ENCODE results near the gene TSHZ1.
"Not testable (repeated sequence)": the region's sequence is repeated elsewhere in the genome, so short reads cannot be mapped to it uniquely, and the experiment has no call there.

Gene TSHZ1

DNA sequence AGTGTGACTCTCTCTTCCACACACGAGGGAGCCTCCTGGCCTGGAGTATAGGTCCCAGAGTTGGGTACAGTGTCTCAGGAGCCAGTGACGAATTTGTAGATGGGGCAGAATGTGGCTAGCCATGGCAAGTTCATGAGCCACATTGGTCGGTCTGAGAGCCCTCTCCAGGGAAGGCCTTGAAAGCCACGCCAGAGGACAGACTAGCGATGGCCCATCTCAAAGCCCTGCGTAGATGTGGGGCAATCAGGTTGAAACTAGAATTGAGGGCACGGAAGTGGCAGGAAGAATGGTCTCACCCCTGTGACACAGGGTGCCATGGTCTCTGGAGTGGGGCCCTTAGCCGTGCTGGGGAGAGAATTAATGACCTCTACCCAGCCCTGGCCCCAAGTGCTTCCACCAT lies 106.2 kb downstream of the TSHZ1 start:
- no peak for ATAC-seq

DNA sequence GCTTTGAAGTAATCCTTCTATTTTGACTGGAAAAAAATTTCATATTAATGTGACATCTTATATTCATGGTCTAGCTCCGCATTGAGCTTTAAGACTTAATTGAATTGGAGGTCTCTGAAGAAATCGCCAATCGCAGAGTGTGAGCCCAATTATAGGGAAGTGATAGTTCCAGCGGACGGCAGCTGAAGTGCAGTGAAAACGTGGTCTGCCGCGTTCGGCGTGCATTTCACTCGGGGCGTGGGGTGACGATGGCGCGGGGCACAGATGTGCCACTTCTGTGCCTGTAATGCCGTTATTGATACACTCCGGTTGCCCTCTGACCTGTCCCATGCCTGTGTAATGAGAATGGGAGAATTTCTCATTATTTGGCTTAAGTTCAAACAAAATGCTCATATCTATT lies 106.7 kb downstream of the TSHZ1 start:
- no peak for ATAC-seq

DNA sequence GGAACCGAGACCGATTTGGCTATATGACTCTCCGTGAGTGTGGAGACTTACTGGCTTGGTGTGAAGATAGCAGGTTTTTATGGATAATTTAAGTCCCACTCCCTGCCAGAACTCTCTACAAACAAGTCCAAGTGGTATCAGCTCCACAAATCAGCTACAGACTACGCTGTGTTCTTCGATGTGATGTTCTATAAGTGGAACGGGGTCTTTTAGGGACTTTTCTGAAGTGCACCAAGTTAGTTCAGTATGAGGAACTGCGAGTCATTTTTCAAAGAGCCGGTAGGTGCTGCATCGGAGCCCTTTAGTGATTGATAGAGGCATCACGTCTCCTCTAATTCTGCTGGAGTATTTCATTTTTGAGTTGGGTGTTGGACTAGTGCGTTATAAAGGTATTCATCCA lies 107.1 kb downstream of the TSHZ1 start:
- no peak for ATAC-seq

DNA sequence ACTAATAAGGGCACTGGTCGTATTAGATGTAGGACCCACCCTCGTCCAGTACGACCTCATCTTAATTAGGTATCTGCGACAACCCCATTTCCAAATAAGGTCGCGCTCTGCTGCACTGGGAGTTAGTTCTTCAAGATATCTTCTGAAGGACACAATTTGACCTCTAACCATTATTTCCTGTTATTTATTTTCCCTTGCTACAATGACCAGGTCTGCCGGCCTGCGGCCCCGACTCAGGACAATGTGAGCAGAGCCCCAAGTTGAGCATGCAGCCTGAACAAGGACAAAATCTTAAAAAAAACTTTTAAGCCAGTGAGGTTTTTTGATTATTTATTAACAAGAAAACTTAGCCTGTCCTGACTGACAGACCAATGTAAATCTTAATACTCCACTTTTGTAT lies 109.3 kb downstream of the TSHZ1 start:
- no peak for ATAC-seq

DNA sequence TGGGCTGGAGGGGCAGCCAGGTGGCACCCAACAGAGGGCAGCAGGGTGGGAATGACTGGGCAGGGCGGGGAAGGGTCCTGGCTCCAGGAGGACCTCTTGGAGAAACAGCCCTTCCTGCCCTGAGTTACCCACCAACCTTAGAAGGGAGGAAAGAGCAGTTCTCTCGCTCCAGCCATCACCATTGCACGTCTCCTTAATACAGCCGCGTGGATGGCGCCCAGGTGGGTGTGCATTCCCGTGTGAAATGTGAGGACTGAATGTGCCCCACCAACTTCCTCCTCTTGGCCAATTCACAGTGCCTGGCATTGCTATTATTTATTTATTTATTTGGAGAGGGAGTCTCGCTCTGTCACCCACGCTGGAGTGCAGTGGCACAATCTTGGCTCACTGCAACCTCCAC lies 109.9 kb downstream of the TSHZ1 start:
- ATAC-seq = no peak

DNA sequence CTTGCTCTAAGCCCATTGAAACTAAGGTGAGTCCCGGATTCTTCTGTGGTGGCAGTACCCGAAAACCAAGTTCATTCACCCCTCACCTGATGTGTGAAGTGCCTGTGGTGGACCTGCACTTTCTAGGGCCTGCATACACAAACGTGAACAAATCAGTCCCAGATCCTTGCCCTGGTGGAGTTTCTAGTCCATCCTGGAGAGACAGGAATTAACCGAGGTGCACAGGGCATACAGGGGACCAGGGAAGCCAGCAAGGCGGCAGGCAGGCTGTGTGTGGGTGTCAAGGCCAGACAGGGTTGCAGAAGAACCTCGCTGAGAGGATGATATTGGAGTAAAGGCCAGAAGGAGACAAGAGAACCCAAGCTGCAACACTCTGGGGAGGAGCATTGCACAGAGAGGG lies 110.8 kb downstream of the TSHZ1 start:
- no peak for ATAC-seq

DNA sequence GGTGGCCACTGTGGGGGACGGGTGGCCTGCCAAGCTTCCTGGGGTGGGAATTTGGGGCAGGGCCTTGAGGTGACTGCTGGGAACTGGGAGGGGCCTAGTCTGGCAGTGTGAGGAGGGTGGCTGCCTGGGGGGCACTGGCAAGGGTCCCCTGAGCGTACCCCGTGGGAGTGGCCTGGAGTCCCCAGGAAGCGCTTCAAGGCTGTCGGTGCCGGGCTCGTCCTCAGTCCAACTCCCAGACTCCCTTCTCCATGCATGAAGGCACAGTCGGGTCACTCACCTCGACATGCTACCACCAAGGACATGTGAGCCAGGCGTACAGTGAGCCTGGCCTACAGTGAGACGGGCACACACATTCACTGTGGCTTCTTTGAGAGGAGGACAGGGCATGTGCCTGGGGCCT lies 111.6 kb downstream of the TSHZ1 start:
- no peak for ATAC-seq

DNA sequence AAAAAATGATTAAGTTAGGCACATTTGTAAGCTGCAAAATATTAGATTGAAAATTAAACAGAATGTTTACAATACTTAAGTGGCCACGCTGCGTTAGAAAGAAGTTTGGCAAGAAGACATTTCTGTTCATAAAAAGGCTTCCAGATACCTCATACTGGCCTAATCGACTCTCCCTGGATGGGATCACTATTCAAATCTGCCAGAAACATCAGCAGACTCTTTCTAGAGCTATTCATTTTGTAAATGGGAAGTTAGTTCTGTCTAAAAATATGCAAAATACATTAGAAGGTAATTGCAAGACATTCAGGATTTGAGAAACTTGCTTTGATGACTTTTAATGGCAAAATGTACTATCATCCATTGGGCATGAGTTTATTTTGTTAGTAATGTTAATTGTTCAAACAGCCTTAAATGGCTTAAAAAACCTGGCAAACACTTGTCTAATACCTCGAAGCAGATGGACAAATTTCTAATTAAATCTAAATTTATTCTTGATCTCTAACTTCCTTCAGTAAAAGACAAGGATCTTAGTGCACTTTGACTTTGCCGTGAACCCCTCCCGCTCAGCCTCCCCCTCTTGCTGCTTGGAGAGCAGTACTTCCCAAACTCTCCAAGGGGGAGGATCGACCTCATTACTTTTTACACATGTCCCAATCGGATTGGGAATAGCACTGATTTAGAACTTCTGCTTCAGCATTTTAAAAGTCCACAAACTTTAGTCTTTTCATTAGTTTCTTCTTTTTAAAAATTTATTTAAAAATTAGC lies 113.4 kb downstream of the TSHZ1 start:
- no peak for ATAC-seq

DNA sequence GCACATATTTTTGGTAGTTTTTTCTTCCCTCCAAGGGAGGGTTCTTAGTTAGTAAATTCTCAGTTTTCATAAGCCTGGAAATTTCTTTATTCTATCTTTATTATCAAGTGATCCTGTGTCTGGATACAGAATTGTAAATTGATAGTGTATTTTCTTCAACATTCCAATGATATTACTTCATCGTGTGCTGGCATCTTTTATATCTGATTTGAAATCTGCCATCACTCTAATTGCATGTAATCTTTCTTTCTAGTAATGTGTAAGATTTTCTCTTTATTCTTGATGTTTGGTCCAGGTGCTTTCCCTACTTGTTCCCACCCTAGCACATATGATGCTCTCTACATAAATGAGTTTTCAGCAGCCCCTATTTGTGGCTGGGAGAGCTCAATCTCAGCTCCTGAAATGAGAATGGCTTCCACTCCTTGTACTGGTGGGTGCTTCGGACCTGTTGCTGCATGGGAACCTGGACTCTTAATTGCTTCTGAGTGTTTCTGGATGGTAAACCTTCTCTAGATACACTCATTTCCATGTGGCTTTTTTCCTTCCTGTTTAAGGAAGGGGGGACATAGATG lies 114.2 kb downstream of the TSHZ1 start:
- ATAC-seq = no peak

DNA sequence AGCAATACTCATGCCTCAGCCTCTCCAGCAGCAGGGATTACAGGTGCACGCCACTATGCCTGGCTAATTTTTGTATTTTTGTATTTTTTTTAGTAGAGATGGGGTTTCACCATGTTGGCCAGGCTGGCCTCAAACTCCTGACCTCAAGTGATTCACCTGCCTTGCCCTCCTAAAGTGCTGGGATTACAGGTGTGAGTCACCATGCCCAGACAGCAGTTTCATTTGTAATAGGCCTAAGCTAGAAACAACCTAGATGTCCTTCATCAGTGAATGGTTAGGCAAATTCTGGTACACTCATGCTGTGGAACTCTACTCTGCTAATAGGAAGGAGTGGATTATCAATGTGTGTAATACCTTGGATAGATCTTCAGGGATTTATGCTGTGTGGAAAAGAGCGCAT lies 119.2 kb downstream of the TSHZ1 start:
- not testable (repeated sequence) for ATAC-seq

DNA sequence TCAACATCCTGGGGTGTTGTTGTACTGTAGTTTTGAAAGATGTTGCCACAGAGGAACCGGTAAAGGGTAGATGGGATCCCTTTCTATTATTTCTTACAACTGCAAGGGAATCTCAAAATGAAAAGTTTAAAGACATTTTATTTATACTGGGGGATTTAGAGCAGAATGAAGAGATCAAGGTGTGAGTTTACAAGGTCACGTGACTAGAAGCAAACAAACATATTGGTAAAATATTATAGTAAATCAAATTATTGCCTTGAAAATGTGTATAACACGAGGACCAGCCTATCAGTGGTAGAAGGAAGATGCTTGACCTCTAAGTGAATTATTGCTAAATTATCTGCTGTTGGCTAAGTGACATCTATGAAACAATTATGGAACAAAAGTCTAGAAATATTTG lies 119.7 kb downstream of the TSHZ1 start:
- no peak for ATAC-seq

DNA sequence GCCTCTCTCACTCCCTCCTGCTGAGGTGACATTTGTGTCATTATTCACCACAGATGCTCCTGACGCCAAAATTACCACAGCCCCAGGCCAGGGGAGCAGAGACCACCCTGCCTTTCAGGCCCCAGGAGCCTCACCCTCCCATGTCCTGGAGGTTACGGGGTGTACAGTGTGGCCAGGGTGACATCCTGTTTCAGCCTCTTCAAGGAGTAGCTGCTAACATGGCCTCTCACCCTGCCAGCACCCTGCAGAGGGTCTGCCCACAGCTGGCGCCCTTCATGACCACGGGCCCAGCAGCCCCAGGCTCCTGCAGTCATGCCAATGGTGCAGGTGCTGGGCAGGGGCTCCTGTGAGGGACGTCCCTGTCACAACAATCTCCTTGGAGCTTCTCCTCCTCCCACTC lies 124.3 kb downstream of the TSHZ1 start:
- ATAC-seq = no peak

DNA sequence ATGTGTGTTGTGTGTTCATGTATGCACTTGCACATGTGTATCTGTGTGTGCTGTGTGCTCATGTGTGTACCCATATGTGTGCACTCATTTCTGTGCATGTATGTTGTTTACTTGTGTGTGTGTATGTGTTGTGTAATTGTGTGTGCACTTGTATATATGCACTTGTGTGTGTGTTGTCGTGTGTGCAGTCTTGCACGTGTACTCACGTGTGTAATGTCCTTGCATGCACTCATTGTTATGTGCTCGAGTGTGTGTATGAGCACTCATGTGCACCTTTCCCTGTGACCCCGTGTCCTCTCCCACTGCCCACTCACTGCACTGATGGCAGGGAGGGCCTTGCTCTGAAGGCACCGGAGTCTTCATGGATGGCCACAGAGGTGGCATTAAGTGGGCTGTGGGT lies 124.9 kb downstream of the TSHZ1 start:
- no peak for ATAC-seq

DNA sequence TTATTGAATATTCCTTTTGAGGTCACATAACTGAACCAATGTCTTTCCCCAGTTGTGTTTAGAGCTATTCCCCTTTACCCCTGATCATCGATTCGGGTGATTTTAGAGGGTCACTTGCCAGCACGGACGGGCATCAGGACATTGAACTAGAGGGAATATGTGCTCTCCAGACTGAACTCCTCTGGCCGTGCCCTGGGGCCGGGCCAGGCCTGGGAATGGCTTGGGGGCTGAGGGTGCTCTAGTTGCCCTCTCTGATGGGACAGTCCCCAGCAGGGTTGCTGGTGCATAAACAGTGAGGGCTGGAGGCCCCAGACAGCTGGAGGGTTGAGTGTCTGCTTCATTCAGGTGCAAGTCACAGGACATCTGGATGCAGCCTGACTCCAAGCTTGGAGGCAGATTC lies 126.2 kb downstream of the TSHZ1 start:
- no peak for ATAC-seq

DNA sequence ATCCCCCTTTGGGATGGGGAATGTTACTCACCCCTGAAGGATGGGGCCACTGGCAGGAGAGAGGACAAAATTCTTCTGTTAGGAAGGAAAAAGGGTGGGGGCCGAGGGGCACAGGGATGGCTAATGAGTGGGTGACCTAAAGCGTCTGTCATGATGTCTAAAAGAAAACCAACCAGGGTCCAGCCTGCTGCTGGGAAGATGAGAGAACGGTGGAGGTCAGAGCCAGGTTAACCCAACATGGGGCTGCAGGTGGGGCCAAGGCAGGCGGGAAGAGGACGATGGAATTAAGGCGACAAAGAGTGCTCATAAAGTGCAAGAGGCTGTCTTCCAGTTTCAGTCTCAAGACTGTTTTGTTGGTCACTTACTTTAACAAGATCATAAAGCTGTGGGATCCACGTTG lies 126.8 kb downstream of the TSHZ1 start:
- no peak for ATAC-seq

DNA sequence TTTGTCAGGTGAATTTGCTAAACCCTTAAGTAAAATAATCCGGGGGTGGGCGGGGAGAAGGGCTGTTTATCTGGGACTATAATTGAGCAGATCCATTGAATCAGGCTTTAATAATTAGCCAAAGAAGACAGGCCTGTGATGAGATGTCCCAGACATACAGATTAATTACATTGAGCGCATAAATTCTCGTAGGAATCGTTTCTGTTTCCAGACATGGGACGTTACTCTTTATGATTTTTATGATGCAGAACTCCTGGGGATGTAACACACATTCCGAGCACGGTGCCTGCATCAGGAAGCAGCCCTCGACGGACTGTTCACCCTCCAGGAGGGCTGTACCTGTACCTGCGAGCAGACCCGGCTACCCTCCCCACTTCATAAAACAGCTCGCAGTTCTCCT lies 128.0 kb downstream of the TSHZ1 start:
- ATAC-seq = no peak
